ENCODE measurements around the gene LDLRAD4. TPM values are rescaled to one million over a fixed set of nuclear protein-coding genes. Genes with fewer than 3 reads are reported as not detected.
A peak's percentile ranks its signal among the peaks of the same experiment; 100 is the strongest.

Gene LDLRAD4
- total and polyA plus RNA-seq, 2 experiments from 2014 or later: 0.73 to 1.9 TPM

DNA sequence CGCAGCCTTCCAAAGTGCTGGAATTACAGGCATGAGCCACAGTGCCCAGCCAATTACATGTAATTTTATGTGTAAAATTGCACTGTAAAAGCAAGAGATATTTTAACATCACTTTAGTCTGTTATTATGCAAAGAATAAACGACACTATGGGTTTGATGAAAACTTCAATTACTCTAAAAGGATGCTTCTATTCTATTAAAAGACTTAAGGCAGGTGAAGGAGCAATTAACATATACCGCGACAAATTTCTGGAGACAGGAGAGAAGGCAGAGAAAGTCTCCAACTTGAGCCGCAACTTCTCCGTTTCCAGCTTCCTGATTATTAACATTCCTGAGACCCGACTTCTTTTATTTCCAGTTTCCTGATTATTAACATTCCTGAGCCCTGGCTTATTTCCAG, 454.1 kb downstream of the LDLRAD4 start:
- DNase-seq (ENCODE audit: low spot score): no peak
- TF ChIP-seq ZNF331 (CRISPR knock-in tag; IDR thresholded peaks at IDR 0.05; ENCODE audit: low read depth): no peak
- no peak for TF ChIP-seq EZH2phosphoT487 (IDR thresholded peaks at IDR 0.05; ENCODE audit: unreplicated experiment)
- TF ChIP-seq EZH2 (IDR thresholded peaks at IDR 0.05; ENCODE audit: low read depth, unreplicated experiment): no peak
- TF ChIP-seq, protein P1, sequence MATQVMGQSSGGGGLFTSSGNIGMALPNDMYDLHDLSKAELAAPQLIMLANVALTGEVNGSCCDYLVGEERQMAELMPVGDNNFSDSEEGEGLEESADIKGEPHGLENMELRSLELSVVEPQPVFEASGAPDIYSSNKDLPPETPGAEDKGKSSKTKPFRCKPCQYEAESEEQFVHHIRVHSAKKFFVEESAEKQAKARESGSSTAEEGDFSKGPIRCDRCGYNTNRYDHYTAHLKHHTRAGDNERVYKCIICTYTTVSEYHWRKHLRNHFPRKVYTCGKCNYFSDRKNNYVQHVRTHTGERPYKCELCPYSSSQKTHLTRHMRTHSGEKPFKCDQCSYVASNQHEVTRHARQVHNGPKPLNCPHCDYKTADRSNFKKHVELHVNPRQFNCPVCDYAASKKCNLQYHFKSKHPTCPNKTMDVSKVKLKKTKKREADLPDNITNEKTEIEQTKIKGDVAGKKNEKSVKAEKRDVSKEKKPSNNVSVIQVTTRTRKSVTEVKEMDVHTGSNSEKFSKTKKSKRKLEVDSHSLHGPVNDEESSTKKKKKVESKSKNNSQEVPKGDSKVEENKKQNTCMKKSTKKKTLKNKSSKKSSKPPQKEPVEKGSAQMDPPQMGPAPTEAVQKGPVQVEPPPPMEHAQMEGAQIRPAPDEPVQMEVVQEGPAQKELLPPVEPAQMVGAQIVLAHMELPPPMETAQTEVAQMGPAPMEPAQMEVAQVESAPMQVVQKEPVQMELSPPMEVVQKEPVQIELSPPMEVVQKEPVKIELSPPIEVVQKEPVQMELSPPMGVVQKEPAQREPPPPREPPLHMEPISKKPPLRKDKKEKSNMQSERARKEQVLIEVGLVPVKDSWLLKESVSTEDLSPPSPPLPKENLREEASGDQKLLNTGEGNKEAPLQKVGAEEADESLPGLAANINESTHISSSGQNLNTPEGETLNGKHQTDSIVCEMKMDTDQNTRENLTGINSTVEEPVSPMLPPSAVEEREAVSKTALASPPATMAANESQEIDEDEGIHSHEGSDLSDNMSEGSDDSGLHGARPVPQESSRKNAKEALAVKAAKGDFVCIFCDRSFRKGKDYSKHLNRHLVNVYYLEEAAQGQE (IDR thresholded peaks at IDR 0.05; ENCODE audit: unreplicated experiment): no peak
- TF ChIP-seq, protein P2, sequence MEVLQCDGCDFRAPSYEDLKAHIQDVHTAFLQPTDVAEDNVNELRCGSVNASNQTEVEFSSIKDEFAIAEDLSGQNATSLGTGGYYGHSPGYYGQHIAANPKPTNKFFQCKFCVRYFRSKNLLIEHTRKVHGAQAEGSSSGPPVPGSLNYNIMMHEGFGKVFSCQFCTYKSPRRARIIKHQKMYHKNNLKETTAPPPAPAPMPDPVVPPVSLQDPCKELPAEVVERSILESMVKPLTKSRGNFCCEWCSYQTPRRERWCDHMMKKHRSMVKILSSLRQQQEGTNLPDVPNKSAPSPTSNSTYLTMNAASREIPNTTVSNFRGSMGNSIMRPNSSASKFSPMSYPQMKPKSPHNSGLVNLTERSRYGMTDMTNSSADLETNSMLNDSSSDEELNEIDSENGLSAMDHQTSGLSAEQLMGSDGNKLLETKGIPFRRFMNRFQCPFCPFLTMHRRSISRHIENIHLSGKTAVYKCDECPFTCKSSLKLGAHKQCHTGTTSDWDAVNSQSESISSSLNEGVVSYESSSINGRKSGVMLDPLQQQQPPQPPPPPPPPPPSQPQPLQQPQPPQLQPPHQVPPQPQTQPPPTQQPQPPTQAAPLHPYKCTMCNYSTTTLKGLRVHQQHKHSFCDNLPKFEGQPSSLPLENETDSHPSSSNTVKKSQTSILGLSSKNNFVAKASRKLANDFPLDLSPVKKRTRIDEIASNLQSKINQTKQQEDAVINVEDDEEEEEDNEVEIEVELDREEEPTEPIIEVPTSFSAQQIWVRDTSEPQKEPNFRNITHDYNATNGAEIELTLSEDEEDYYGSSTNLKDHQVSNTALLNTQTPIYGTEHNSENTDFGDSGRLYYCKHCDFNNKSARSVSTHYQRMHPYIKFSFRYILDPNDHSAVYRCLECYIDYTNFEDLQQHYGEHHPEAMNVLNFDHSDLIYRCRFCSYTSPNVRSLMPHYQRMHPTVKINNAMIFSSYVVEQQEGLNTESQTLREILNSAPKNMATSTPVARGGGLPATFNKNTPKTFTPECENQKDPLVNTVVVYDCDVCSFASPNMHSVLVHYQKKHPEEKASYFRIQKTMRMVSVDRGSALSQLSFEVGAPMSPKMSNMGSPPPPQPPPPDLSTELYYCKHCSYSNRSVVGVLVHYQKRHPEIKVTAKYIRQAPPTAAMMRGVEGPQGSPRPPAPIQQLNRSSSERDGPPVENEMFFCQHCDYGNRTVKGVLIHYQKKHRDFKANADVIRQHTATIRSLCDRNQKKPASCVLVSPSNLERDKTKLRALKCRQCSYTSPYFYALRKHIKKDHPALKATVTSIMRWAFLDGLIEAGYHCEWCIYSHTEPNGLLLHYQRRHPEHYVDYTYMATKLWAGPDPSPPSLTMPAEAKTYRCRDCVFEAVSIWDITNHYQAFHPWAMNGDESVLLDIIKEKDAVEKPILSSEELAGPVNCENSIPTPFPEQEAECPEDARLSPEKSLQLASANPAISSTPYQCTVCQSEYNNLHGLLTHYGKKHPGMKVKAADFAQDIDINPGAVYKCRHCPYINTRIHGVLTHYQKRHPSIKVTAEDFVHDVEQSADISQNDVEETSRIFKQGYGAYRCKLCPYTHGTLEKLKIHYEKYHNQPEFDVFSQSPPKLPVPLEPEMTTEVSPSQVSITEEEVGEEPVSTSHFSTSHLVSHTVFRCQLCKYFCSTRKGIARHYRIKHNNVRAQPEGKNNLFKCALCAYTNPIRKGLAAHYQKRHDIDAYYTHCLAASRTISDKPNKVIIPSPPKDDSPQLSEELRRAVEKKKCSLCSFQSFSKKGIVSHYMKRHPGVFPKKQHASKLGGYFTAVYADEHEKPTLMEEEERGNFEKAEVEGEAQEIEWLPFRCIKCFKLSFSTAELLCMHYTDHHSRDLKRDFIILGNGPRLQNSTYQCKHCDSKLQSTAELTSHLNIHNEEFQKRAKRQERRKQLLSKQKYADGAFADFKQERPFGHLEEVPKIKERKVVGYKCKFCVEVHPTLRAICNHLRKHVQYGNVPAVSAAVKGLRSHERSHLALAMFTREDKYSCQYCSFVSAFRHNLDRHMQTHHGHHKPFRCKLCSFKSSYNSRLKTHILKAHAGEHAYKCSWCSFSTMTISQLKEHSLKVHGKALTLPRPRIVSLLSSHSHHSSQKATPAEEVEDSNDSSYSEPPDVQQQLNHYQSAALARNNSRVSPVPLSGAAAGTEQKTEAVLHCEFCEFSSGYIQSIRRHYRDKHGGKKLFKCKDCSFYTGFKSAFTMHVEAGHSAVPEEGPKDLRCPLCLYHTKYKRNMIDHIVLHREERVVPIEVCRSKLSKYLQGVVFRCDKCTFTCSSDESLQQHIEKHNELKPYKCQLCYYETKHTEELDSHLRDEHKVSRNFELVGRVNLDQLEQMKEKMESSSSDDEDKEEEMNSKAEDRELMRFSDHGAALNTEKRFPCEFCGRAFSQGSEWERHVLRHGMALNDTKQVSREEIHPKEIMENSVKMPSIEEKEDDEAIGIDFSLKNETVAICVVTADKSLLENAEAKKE (CRISPR knock-in tag; IDR thresholded peaks at IDR 0.05): no peak
- TF ChIP-seq NANOG (IDR thresholded peaks at IDR 0.05; ENCODE audit: borderline replicate concordance): no peak
- no peak for TF ChIP-seq STAT1 (IDR thresholded peaks at IDR 0.05; ENCODE audit: unreplicated experiment)
- TF ChIP-seq JUNB (IDR thresholded peaks at IDR 0.05; ENCODE audit: unreplicated experiment): no peak
- TF ChIP-seq ZNF114 (CRISPR knock-in tag; IDR thresholded peaks at IDR 0.05): no peak
- TF ChIP-seq, protein P3, sequence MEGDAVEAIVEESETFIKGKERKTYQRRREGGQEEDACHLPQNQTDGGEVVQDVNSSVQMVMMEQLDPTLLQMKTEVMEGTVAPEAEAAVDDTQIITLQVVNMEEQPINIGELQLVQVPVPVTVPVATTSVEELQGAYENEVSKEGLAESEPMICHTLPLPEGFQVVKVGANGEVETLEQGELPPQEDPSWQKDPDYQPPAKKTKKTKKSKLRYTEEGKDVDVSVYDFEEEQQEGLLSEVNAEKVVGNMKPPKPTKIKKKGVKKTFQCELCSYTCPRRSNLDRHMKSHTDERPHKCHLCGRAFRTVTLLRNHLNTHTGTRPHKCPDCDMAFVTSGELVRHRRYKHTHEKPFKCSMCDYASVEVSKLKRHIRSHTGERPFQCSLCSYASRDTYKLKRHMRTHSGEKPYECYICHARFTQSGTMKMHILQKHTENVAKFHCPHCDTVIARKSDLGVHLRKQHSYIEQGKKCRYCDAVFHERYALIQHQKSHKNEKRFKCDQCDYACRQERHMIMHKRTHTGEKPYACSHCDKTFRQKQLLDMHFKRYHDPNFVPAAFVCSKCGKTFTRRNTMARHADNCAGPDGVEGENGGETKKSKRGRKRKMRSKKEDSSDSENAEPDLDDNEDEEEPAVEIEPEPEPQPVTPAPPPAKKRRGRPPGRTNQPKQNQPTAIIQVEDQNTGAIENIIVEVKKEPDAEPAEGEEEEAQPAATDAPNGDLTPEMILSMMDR (conservative IDR thresholded peaks at IDR 0.05; ENCODE audit: low read depth in 2 of 2): no peak
- TF ChIP-seq CREB1 (CRISPR knock-in tag; IDR thresholded peaks at IDR 0.05; ENCODE audit: low read depth): no peak
- TF ChIP-seq, protein P4, sequence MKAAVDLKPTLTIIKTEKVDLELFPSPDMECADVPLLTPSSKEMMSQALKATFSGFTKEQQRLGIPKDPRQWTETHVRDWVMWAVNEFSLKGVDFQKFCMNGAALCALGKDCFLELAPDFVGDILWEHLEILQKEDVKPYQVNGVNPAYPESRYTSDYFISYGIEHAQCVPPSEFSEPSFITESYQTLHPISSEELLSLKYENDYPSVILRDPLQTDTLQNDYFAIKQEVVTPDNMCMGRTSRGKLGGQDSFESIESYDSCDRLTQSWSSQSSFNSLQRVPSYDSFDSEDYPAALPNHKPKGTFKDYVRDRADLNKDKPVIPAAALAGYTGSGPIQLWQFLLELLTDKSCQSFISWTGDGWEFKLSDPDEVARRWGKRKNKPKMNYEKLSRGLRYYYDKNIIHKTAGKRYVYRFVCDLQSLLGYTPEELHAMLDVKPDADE (IDR thresholded peaks at IDR 0.05): no peak
- 0 out of 2 replicates have a peak, but pooled peaks cover 4% of the 10 kb centered on the region for H3K9me2 ChIP-seq (ENCODE audit: insufficient read depth)
- H3K79me2 ChIP-seq (replicated peaks; ENCODE audit: insufficient read depth): peaks cover 15% of the 10 kb centered on the region
- peak overlapping the region; percentile 73; the same call in 1 of the 2 replicates for H3K27ac ChIP-seq (ENCODE audit: low read depth)
- no peaks in the 10 kb centered on the region for H3K4me1 ChIP-seq (ENCODE audit: insufficient read depth)
- H3K4me3 Mint-ChIP-seq: no peak overlapping the region
- peak overlapping the region; percentile 86 for H3K27ac Mint-ChIP-seq
- no peak overlapping the region for H3K4me3 ChIP-seq
- H3K36me3 Mint-ChIP-seq (ENCODE audit: low read depth): peaks cover 33% of the 10 kb centered on the region
- peaks cover 36% of the 10 kb centered on the region for H3K9me3 Mint-ChIP-seq
- H3F3A ChIP-seq (replicated peaks; ENCODE audit: low read depth): peaks cover 8% of the 10 kb centered on the region
- no peaks in the 10 kb centered on the region for H3K27me3 ChIP-seq (ENCODE audit: insufficient read depth)
- H3K4me1 Mint-ChIP-seq: peaks cover 5% of the 10 kb centered on the region
- H4K20me1 ChIP-seq (replicated peaks; ENCODE audit: insufficient read depth): 0 out of 2 replicates have a peak, but pooled peaks cover 3% of the 10 kb centered on the region
- ATAC-seq: no peak
- H3K36me3 ChIP-seq (ENCODE audit: insufficient read depth): no peaks in the 10 kb centered on the region; the same call in 1 of the 2 replicates
- no peak overlapping the region for H2AFZ ChIP-seq
- peaks cover 15% of the 10 kb centered on the region for H3K27me3 Mint-ChIP-seq (ENCODE audit: insufficient read depth, low read depth, poor library complexity)
- H3K4me2 ChIP-seq: no peak overlapping the region

All from GM23338 (cell line).